G401.6 (cell line): ENCODE results near the gene FJX1.
"Not testable (repeated sequence)": the region's sequence is repeated elsewhere in the genome, so short reads cannot be mapped to it uniquely, and the experiment has no call there.

Source experiments
- FAIRE-seq: peaks from 2 replicates; lab custom pipeline; 2012; peaks lifted over from hg19 to GRCh38; lab: Jason Lieb, UNC

Gene FJX1

GRCh38 chr11:35633827-35634423, 15.7 kb downstream of the FJX1 start:
- FAIRE-seq, result no peak

DNA sequence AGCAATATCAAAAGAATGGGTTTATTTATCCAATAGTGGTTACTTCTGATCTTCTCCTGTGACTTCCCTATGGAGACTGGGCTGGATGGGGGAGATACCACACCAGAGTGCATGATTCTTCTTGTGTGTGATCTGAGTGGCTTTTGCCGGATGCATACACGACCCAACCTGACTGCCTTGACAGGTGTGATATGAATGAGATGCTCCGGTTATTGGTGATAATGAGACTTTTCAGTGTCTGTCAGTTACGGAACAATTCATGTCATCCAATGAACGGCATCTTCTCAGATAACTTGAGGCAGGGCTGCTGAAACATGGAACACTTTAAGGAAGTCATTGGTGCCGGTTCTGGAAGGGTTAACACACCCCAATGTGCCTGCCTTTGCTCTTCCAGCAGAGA, 17.7 kb downstream of the FJX1 start:
- FAIRE-seq, result no peak

DNA sequence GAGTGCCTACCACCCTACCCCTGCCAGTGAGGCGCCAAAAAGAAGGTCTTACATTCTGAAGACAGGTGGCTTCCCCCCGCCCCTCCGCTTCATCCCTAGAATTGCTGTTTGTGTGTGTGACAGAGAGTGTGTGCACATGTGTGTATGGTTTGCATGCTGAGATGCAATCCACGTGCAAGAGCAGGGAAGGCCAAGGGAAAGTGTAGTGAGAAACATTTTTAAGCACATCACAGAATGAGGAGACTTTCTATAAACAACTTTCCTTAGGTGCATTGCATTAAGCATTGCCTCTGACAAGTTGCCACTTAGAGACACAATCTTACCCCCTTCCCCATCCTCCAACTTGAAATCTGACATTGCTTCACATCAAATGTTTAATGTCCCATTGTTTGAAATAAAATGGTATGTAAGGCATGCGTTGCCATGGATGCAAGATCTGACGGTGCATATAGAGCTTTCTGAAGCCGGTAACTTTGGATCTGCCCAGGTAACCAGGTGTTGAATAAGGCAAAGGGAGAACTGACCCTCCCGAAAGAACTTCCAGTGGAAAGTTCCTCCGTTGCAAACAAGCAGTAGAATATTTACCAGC, 21.4 kb downstream of the FJX1 start:
- FAIRE-seq, result no peak

DNA sequence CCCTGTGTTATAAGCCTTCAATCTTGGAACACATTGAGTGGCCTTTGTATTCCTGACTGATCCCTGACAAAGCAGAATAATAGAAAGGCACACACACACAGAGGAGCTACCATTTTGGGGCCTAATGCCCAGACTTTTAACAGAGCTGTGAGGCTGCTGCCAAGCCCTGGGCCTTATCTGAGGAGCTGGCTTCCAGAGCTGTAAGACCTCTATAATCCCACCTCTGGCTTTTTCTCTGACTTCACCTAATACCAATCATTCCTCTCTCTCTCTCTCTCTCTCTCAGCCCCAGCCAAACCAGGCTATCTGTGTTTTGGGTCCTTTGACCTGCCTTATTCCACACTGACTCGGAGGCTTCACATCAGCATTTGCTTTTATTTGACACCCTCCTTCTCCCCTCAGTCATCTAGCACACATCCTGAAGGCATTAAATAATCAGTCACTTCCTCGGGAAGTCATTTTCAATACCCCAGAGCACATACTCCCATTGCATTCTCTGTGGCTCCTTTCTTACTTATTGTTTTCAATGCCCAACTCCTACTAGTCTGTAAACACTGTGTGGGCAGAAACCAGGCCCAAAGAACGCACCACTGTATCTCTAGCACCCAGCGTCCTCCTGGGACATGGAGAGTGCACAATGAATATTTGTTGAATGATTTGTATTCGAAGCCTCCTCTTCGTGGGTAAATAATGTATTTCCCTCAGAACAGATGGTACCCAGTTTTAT, 23.1 kb downstream of the FJX1 start:
- no peak for FAIRE-seq

DNA sequence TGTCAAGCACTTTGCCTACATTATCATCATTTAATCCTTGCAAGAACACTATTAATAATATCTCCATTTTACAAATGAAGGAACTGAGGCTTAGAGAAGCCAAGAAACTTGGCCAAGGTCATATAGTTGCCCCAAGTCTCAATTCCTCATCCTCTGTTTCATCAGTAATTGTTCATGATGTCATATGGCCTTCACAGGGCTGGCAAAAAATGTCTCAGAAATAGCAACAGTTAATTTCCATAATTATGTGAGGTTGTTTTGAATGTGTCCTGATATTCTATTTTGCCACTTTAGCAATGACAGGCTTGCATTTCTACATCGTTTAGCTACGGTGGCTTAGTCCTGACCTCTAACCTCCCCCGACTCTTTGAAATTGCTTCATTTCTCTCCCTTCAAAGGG, 23.7 kb downstream of the FJX1 start:
- no peak for FAIRE-seq

DNA sequence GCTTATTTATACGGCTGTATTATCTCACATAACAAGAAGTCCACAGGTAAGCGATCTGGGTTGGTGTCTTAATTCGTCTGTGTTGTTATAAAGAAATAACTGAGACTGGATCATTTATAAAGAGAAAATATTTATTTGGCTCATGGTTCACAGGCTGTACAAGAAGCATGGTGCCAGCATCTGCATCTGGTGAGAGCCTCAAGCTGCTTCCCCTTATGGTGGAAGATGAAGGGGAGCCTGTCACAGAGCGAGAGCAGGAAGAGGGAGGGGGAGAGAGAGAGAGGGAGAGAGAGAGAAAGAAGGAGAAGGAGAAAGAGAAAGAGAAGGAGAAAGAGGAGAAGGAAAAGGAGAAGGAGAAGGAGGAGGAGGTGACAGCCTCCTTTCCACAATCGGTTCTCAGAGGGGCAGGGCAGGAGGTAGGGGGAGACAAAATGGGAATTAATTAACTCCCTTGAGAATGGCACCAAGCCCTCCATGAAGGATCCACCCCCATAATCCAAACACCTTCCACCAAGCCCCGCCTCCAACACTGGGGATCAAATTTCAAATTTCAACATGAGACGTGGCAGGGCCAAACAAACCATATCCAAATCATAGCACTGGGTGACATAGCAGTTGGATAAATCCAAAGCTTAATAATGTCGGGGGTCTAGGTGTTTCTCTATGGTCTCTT, 29.3 kb downstream of the FJX1 start:
- no peak for FAIRE-seq

DNA sequence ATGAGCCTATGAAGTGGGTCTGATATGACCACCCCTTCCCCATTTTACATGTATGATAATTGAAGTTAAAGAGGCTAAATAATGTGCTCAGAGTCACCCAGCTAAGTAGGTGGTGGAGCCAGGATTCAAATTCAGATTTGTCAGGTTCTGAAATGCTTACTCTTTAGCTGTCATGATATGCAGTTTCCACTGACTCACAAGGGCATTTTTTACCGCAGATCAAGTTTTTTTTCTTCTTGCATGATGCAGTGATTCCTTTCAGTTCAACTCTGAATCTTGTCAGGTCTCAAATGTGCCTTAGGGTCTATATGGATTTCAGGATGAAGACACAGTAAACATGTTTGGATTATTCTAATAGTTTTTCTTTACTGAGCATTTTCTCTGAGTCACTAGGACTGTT, 31.7 kb downstream of the FJX1 start:
- FAIRE-seq, result no peak

- FAIRE-seq, result no peak
Observed at GRCh38 chr11:35650467-35650866, 32.2 kb downstream of the FJX1 start.

DNA sequence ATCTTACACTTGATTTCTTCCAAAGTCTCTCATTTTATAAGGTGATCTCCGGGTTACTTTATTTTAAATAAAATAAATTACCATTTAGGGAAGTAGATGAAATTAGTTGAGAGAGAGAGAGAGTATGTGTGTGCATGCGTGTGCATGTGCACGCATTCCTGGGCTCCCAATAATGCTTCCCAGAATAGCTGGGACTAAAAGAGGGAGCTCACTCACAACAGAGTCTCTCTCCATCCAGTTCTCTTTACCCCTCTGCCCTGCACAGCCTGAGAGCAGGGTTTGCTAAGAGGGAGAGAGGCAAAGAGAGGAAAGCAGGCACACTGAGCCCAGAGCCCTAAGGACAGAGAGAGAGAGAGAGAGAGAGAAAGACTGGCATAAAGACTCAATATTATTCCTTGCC, 33.0 kb downstream of the FJX1 start:
- no peak for FAIRE-seq

DNA sequence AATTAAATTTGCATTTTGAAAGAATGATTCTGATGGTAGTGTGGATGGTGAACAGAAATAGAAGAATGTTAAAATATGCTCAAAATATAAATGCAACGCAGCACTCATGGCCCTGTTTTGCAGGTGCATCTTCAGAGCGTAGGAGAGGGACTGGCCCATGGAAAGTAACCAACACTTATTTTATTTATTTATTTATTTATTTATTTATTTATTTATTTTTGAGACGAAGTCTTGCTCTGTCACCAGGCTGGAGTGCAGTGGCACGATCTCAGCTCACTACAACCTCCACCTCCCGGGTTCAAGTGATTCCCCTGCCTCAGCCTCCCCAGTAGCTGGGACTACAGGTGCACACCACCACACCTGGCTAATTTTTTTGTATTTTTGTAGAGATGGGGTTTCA, 34.5 kb downstream of the FJX1 start:
- FAIRE-seq, result not testable (repeated sequence)

GRCh38 chr11:35654711-35655110, 36.5 kb downstream of the FJX1 start:
- no peak for FAIRE-seq

GRCh38 chr11:35655254-35655653, 37.0 kb downstream of the FJX1 start:
- no peak for FAIRE-seq

DNA sequence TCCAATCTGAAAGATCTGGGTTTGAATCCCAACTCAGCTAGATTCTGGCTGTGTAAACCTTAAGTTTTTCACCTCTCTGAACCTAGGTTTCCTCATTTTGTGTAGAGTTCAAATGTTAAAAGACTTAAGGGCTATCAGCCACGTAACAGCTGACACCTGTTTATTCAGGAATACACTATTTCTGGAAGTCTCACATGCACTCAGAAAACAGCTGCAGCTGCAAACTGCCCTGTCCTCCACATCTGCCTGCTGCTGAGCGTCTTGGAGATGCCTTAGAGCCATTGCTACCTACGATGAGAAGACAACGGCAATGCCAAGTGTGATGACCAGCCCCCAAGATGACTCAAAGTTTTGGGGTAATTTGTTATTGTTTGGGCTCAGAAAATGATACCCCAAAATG, 37.6 kb downstream of the FJX1 start:
- FAIRE-seq, result no peak

- FAIRE-seq, result no peak
Observed at GRCh38 chr11:35658020-35658948, 40.0 kb downstream of the FJX1 start.

- FAIRE-seq, result no peak
Observed at GRCh38 chr11:35661534-35661933, 43.3 kb downstream of the FJX1 start.

GRCh38 chr11:35662061-35662648, 43.9 kb downstream of the FJX1 start:
- FAIRE-seq, result no peak

- no peak for FAIRE-seq
Observed at GRCh38 chr11:35662649-35663407, 44.6 kb downstream of the FJX1 start, which contains the start of gene TRIM44. TSS of gene TRIM44 (plus strand) at chr11:35662775. CDS start at chr11:35663112, 337 bp downstream.

DNA sequence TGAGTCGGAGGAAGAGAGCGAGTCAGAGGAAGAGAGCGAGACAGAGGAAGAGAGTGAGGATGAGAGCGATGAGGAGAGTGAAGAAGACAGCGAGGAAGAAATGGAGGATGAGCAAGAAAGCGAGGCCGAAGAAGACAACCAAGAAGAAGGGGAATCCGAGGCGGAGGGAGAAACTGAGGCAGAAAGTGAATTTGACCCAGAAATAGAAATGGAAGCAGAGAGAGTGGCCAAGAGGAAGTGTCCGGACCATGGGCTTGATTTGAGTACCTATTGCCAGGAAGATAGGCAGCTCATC, 45.1 kb downstream of the FJX1 start:
- FAIRE-seq, result no peak

DNA sequence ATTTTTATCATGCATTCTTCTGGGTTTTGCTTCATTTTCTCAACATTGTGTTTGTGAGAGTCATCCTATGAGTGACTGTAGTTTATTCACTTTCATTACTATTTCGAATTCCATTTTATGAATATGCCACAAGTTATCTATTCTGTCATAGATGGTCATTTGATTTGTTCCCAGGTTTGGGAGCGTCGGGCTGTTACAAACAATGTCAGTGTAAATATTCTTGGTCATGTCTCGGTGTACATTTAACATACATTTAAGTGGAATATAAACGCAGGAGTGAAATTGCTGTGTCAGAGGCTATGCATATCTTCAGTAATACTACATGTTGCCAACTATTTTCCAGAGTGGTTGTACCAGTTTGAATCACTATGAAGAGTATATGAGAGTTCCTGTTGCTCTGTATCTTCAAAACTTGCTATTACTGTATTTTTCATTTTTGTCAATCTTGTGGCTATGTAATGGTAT, 46.7 kb downstream of the FJX1 start:
- FAIRE-seq, result no peak

DNA sequence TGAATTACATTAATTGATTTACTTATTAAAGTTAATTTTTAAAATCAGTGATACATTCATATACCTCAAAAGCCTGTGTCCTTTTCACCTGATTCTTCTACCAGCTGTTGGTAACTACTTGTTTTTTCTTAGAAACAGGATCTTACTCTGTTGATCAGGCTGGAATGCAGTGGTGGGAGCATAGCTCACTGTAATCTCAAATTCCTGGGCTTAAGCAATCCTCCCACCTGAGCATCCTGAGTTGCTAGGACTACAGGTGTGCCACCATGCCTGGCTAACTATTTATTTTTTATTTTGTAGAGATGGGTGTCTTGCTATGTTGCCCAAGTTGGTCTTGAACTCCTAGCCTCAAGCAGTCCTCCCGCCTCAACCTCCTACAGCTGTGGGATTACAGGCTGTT, 49.0 kb downstream of the FJX1 start:
- no peak for FAIRE-seq

DNA sequence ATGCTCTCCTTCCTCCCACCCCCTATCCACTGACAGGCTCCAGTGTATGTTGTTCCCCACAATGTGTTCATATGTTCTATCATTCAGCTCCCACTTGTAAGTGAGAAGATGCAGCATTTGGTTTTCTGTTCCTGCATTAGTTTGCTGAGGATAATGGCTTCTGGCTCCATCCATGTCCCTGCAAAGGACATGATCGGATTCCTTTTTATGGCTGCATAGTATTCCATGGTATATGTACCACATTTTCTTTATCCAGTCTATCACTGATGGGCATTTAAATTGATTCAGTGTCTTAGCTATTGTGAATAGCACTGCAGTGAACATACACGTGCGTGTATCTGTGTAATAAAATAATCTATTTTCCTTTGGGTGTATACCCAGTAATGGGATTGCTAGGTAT, 50.1 kb downstream of the FJX1 start:
- not testable (repeated sequence) for FAIRE-seq
